NCI-H2196 (cell line): Measurements from ENCODE around the gene SLC19A2.
"Not testable (repeated sequence)": the region's sequence is repeated elsewhere in the genome, so short reads cannot be mapped to it uniquely, and the experiment has no call there.

Experiments used
- DNase-seq: peaks from one replicate; lab custom pipeline; 2025; ENCODE audit not compliant: unreplicated experiment; lab: John Stamatoyannopoulos, UW

The SLC19A2 gene, protein sequence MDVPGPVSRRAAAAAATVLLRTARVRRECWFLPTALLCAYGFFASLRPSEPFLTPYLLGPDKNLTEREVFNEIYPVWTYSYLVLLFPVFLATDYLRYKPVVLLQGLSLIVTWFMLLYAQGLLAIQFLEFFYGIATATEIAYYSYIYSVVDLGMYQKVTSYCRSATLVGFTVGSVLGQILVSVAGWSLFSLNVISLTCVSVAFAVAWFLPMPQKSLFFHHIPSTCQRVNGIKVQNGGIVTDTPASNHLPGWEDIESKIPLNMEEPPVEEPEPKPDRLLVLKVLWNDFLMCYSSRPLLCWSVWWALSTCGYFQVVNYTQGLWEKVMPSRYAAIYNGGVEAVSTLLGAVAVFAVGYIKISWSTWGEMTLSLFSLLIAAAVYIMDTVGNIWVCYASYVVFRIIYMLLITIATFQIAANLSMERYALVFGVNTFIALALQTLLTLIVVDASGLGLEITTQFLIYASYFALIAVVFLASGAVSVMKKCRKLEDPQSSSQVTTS

DNA sequence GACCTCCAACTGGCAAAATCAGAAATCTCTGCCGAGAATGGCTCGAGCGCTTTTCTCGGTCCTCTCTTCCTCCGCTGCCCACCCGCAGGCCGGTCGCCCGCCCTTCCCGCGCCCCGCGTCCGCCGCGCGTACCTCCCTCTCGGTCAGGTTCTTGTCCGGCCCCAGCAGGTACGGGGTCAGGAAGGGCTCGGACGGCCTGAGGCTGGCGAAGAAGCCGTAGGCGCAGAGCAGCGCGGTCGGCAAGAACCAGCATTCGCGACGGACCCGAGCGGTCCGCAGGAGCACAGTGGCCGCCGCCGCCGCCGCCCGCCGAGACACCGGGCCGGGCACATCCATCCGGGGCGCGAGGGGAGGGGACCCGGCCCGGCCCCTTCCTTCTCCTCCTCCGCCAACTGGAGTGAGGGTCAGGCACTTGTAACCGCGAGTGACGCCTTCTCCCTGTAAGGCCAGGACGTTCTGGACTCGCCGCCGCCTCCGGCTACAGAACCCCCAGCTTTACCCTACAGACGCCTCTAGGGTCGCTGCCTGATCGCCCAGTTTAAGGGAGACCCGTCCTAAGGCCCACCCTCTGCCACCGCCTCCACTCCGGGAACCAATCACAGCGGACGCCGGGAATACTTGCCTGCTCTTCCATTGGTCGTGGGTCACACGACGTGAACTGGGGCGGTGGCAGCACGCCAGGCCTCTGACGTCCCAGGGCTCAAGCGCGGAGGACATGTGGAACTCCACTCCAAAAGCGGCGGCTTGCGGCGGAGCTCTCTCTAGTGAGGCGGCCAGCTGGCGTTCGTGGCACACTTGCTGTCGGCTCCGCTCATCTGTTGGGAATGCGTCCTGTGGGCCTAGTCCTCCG lies at the start of gene SLC19A2:
Gene SLC19A2 (minus strand): TSS at position 514 of the 850 bp plus-strand sequence. CDS start 178 bp downstream, at position 336.
- peak; percentile 99 for DNase-seq

DNA sequence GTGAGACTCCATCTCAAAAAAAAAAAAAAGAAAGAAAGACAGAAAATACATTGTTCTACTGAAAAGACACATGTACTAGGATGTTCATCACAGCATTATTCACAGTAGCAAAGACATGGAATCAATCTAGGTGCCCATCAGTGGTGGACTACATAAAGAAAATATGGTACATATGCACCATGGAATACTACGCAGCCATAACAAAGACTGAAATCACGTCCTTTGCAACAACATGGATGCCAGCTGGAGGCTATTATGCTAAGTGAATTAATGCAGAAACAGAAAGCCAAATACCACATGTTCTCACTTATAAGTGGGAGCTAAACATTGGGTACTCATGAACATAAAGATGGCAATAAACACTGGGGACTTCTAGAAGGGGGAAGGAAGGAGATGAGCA lies 48.9 kb upstream of the SLC19A2 start:
- DNase-seq, result no peak

DNA sequence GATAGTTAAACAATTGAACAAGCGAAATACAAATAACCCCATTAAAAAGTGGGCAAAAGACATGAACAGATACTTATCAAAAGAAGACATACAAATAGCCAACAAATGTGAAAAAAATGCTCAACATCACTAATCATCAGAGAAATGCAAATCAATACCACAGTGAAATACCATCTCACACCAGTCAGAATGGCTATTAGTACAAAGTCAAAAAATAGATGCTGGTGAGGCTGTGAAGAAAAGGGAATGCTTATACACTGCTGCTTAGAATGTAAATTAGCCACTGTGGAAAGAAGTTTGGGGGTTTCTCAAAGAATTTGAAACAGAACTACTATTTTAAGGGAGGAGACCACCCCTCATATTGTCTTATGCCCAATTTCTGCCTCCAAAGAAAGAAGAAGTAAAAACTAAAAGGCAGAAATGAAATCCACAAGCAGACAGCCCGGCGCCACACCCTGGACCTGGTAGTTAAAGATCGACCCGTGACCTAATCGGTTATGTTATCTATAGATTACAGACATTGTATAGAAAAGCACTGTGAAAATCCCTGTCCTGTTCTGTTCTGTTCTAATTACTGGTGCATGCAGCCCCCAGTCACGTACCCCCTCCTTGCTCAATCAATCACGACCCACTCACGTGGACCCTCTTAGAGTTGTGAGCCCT lies 47.9 kb upstream of the SLC19A2 start:
- not testable (repeated sequence) for DNase-seq

DNA sequence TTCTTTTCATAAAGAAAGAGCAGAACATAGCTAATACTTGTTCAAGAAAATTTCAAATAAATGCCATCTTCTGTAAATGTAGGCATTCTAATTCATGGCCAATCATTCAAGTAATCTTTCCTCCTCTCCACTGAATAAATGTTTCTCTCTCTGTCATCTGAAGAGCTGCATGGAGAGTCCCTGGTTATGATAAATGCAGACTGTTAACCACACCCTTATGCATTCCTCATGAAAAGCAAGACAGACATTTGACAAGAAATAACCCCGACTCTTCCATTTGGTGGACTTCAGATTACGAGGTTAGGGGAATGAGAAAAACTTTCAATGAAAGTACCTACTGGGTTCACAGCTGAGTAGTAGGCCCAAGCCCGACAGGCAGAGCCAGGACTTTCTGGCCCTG lies 44.7 kb upstream of the SLC19A2 start:
- no peak for DNase-seq

DNA sequence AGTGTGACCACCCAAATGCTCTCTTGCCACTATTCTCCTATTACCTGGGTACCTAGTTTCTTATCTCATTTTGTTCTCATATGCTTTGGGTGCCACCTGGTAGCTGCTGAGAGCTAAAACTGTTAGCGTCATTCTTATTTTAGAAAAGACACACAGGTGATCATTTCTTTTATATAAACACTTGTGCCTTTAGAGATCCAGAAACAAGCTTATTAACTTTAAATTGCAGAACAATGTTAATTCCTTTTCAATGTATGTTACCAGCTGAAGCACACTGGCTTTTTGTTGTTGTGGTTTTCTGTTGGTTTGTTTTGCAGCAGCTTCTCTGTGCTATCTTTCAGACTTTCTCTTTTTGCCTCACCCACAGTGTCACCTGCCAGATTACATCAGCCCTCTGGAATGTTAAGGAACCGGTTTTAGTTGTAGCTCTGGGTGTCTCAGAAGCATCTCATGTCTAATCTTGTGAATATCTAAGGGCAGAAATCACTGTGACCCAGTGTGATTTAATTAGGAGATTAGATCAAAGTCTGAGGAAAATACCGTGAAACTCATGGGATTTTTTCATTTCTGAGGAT lies 43.4 kb upstream of the SLC19A2 start:
- DNase-seq, result peak; percentile 68

DNA sequence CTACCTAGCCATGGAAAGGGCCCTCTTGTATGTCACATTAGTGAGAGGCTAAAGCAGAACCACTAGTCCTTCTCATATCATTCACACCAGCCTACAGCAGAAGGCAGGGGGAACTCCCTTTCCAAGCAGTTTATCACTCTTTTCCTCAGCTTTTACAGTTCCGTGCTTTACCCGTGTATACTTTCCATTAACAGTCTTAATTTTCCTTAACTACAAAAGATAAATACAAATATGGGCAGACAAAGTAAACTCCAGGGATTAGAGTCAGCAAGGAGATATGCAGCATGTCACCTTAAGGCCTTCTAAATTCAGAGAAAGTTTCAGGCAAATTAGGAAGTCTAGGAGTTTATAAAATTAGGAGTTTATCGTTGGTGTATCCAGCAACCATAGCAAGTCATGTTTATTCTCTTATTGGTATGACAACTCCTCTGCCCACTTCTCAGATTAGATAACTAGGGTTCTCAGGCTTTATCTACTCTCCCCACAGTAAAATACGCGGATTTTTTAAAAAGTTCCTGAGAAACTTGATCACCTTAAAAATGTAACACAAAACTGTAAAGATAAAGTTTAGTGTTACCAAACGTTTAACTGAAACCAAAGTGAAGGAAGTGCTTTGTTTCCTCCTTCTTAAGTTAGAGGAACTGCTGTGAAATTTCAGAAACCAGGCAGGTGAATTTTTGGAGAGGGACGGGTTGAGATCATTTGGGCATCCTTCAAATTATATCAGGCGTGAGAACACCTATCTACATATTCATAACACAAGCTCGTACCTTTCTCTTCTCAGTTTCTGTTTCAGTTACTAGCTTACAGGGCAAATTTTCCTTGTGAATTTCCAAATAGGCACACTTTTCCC lies 42.7 kb upstream of the SLC19A2 start:
- no peak for DNase-seq

DNA sequence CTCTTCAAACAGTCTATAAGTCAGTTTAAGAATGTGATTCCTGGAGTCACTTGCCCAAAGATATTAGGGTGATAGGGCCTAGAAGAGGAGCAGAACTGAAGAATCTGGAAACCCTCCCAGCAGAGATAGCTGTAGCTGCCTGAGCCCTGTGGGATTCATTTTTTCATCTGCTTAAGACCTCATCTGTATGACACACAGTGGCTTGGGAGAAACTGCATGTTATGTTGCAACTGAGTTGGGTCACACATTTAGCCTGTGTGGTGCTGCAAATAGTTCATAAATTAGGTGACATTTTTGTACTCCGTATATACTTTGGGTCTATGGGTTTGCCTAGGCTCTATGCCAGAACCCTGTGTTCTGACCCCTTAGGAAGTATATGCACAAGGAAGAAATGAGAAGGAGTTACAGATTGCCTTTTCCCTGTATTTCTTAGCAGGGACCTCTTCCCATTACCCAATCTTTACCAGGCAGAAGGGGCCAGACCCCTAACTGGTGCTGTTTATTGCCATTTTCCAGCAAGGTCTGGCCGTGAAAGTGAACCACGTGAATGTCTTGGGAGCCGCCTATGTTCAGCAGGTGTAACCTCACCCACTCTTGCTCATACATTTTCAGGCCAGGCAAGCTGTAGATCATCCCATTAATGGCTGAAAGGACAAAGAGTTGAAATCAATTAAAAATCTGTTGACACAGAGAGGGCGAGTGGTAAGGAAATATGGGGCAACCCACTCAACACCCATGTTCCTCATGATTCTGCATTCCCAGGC lies 41.9 kb upstream of the SLC19A2 start:
- no peak for DNase-seq

DNA sequence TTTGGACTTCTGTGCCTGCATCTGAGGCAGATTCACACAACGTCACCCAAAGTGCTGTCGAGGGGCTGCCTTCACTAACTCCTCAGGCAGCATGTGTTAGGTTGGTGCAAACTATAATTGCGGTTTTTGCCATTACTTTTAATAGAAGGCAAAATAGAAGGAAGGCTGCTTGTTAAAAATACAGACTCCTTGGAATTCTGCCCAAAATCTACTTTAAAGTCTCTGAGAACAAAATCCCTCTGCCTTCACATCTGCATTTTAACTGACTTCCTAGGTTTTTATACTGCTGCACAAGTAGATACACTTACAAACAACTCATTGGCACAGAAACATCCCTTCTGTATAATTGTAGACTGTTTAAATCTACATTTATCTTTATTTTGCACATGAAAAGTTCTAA lies 41.3 kb upstream of the SLC19A2 start:
- no peak for DNase-seq

DNA sequence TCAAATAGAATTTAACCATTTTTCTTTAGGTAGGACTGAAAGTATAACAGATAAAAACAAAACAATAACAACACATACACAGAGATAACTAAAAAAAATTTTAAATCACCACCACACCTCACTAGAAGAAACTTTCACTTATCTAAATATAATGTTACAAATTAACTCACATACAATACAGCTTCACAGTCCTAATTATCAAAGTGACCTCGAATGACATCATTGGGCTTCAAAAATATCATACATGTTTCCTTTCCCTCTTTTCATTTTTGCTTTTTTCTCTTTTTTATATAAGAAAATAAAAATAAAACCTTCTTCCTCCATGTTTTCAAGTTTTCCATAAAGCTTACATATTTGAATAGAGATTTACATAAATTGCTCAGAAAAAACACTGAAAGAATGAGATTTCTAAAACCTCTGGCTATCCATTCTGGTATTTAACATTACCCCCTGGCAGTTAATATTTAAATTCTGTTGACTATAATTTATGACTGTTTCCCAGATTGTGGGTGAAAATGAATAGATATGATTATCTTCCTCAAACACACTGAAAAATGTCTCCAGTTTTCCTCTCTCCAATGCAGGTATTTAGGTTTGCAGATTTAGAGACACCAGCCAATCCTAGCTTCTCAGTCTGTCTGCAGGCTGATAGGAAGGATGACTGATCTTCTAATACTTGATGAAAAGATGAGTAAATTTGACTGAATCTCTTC lies 40.5 kb upstream of the SLC19A2 start:
- DNase-seq, result no peak

DNA sequence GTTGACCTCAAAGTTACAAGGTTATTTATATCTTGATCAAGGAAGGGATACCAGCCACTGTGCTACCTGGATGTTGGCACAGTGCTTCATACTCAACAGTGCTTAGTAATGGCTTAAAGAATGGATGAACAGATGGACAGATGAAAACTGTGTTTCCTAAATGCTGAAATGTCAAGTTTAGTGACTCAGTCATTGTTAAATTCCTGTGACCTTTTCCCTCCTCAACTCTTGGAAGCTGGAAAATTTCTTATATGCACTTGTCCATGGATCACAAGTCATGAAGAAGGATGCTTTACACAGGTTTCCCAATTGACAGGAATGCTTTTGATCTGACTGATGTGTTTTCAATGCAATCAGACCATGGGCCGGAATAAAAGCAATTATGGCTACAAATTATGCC lies 39.6 kb upstream of the SLC19A2 start:
- no peak for DNase-seq

DNA sequence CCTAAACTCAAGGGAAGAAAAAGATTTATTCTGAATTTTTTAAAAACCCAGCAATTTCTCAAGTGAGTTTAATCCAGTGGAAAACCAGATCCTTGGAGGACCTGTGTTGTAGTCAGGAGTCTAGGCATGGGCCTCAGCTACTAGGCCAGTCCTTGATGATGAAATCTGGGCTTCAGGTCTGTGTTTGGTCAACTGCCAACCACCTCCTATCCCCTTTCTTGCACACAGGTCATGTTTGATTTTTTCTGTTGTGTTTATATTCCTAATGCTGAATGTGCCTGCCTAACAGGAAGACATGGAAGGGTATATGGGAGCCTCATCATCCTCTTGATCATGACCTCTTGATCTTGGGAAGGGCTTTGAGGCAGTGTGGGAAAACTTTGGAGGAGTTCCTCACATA lies 38.2 kb upstream of the SLC19A2 start:
- no peak for DNase-seq

DNA sequence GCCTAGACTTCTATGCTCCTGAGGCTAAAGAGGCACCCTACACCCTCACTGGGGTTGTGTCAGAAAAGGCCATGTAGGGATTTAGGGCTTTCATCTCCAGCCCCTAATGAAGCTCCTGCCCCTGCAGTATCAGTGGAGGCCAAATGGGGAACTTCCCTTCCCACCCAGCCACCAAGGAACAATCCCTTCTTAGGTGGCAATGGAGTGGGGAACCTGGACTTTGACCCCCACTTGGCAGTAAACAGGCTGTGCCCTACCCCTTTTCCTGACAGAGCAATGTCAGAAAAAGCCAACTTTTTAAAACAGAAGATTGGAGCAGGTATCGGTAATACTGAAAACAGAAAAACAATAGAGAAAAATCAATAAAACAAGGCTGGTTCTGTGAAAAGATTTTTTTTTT lies 35.5 kb upstream of the SLC19A2 start:
- DNase-seq, result no peak

DNA sequence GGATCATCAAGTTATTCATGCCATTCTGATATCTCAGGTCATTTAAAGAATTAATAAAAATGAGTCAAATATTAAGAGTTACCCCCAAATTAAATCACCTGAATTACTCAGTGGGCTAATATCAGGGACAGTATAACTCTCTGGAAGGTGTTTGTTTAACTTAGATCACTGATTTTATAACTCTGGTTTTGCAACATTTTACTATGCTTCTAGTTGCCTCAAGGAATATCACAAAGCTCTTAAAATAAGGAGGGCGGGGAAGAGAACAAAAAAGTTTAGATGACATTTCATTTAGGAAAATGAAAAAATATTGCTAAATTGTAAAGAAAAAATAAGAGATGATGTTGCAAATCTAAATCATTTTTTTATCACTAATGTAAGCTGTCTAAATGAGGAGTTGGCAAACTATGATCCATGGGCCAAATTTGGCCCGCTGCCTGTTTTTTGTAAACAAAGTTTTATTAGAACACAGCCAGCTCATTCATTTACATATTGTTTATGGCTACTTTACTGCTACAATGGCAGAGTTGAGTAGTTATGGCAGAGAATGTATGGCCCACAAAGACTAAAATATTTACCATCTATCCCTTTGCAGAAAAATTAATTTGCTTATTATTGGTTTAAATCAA lies 31.9 kb upstream of the SLC19A2 start:
- no peak for DNase-seq

DNA sequence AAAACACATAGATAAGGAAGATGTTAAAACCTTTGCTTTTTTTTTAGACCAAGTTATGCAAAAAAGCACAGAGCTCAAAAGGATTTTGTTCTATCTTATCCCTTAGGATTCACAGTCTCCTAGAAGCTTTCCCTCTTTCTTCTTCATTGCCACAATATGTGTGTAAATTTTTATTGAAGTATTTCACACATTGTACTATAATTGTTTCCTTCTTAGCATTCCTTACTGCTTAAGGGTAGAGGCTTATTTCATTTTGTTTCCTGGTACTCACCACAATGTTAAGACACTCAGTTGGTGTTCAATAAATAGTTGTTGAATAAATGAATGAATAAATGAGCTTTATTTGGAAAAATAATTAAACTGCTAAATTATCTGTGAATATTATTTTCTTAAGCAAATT lies 29.9 kb upstream of the SLC19A2 start:
- no peak for DNase-seq

DNA sequence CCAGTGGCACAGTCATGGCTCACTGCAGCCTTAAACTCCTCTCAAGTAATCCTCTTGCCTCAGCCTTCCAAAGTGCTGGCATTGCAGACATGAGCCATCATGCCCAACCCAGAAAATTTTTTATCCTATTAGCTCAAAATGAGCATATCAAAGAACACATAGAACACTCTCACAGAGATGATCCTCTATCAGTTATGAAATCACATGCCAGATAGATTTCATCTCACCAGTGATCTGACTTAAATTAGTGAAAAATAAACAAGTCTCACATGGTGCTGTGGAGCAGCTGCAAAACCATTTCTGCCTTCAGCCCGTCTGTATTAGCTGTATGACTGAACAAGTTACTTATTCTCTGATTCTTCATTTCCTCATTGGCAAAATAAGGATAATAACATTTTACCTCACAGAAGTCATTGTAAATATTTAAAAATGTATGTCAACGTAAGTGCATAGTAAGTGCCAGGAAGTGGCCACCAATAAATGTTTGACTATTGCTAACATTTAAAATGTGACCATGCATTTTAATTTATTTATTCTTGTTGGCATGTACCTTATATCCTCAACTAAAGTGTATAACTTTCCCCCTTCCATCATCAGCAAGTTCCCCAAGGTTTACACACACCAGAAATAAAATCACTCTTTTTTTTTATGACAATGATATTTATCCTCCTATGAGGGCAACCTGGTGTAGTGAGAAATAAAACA lies 29.0 kb upstream of the SLC19A2 start:
- DNase-seq, result peak; percentile 14

DNA sequence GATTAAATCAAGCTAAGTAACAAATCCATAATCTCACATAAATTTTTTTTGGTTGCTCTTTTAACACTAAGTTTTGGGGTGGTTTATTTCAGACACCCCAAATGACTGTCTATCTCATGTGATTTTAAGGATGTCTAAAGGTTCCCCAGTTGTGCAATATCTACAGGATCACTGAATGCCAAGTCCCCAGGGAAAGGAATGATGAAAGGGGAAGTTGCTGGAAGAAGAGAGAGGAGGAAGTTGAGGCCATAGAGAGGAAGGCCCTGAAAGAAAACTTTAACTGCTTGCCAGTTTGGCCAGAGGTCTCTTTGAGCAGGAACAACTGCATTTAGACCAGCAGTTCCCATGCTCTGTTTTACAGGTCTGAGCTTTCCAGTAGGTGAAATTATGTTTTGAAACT lies 27.5 kb upstream of the SLC19A2 start:
- no peak for DNase-seq

DNA sequence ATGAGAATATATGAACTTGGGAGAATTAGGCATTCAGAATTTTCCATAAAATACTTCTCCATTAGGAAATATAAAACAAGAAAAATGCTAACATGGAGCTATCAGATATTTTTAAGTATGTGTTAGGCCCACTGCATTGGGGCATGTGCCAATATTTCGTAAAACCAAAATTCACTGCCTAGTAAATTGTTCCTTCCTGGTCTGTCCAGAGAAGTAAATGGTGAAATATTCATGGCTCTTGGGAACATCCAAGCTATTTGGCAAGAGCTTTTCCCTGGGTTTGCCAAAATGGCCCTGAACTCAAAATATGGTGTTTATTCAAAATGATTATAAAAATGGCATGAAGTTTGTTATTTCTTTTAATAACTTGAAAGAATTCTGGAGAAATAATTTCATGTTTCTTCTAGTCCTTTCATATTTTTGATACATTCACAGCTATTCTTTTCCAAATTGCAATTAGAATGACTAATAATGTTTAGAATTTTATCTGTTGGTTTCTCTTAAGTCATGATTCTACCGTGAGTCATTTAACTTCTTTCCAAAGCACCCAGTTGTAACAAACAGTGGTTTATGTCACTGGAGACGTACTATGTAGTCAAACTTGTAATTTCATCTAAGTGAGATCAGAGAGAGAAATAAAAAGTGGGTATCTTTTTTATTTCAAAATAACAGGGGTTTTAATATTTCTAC lies 25.7 kb upstream of the SLC19A2 start:
- no peak for DNase-seq
